Measurements from ENCODE around the gene ADAMTS16. TPM values are rescaled to one million over a fixed set of nuclear protein-coding genes. Genes with fewer than 3 reads are reported as not detected.

Gene ADAMTS16
- polyA plus RNA-seq, 4 donors = 43.5 to 84.3 (median 72.6) TPM

DNA sequence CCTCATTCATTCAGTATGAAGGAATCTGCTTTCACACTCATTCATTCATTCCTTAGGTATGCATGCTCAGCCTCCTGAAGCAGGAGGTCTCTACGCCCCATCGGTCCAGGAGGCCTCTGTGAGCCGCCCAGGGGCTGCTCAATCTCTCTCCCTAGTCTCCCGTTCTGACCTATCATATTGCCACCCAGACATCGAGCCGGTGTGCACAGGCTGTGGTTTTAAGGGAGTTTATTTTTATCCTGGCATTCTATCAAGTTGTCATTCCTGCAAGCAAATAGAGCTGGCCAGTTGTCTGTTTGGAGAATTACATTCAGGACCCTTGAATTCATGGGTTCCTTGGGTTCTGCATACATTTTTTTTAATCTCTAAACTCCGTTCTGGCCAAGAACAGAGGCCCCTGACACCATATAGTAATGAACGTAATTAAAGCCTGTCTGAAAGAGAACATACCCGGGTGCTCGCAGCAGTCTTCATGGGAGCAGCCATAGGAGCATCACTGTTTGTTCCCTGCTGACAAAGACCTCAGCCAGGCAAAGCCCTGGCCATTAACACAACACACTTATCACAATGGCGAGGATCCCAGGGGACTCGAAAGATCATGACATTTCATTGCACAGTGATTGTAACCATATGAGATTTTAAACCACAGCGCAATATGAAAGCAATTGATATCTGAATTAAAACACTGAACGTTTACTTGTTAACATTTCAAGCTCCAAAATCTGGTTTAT lies 80.9 kb downstream of the ADAMTS16 start:
- no peak for DNase-seq (ENCODE audit: low read depth in 4 of 4, low spot score in 3 of 4)

DNA sequence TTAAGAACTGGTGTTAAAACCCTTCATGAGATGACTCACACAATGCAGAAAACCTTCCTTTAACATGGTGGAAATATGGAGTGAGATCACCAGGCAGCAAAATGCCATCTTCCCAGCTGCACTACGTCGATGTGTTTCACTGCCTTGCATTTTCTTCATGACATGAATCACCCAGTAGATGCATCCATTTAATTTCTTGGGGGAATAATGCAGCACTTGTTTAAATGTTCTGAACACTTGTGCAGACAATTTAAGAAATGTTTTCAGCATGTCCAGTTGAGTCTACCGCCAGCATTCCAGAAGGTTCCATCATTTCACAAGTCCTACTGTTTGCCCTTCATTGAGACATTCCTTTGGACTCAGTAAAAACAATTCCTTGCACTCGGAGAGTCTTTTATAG lies 81.6 kb downstream of the ADAMTS16 start:
- DNase-seq (ENCODE audit: low read depth in 4 of 4, low spot score in 3 of 4) = no peak

DNA sequence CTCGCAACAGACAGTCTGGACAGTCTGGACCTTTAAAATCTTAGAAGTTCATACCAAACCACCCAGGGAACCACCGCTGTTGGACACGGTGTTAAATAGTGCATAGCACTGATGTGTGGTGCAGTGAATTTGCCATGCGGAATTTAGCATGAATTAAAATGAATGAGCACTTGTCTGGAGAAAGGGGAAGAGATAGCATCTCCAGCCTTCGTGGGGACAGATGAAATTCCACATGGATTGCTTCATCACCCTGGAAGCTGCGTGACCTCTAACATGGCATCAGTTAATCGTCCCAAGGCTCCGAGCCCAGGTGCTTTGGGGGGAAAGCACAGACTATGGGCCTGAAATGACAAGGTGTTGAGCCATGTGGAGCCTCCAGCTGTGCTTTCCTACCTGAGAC lies 91.4 kb downstream of the ADAMTS16 start:
- no peak for DNase-seq (ENCODE audit: low read depth in 4 of 4, low spot score in 3 of 4)

DNA sequence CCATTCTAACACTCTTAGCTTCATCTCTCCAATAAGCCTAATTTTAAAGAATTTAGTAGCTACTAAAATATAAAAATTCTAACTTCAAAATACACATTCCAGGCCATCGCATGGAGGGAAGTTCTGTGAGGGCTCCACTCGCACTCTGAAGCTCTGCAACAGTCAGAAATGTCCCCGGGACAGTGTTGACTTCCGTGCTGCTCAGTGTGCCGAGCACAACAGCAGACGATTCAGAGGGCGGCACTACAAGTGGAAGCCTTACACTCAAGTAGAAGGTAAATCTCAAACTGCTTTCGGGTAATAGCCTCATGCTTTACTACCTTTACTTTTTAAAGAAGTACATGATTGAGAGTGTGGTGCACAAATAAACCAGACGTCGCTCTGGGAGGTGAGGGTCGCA lies 94.8 kb downstream of the ADAMTS16 start:
- DNase-seq (ENCODE audit: low read depth in 4 of 4, low spot score in 3 of 4) = no peak

DNA sequence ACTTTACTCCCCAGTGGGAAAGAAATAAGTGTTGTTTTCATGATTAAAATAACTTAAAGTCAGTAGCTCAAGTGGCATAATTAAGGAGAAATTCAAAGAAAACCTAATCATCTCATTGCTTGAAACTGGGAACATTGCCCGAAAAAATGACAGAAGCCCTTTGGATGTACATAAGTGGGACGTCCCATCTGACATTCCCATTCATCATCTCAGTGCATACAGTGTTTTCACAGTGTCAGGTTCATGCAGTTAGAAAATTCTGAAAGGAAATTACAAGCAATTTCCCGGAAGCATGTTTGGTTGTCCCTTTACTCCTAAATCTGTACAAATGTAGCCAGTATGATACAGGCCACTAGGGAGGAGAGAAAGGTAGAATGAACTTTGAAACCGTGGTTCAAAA lies 95.6 kb downstream of the ADAMTS16 start:
- no peak for DNase-seq (ENCODE audit: low read depth in 4 of 4, low spot score in 3 of 4)

DNA sequence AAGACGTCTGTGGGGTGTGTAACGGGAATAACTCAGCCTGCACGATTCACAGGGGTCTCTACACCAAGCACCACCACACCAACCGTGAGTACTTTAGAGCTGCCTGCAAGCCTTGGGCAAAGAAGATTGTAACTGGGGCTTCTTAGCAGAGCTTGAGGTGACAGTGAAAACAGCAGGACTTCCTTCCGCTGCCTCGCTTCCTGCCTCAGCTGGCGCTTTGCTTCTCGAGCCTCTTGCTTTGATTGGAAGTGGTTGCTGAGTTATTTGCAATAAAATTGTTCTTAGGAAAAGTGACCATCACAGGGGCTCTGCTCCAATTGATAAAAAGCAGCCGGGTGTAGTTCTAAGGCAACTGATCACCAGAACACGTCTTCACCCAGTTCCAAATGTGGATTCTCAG lies 99.1 kb downstream of the ADAMTS16 start:
- DNase-seq (ENCODE audit: low read depth in 4 of 4, low spot score in 3 of 4) = no peak

DNA sequence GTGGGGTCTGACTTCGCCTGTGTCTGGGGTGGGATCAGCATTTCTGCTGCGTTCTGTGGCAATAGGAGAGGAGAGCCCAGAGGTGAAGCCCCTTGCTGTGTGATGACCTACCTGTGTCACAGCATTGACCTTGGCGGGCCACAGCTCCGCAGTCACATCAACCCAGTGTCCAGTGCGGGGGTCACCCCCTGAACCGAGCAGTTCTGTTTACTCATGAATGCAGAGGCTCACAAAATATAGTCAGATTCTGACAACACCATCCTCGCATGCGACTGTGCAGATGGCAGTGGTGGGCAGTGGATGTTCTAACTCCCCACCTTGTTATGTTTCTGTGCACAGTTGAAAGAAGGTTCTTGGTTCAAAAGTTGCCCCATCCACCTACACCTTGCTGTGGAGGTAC lies 100.1 kb downstream of the ADAMTS16 start:
- DNase-seq (ENCODE audit: low read depth in 4 of 4, low spot score in 3 of 4) = no peak

GRCh38 chr5:5242056-5242455 lies 101.9 kb downstream of the ADAMTS16 start:
- DNase-seq (ENCODE audit: low read depth in 4 of 4, low spot score in 3 of 4) = no peak

DNA sequence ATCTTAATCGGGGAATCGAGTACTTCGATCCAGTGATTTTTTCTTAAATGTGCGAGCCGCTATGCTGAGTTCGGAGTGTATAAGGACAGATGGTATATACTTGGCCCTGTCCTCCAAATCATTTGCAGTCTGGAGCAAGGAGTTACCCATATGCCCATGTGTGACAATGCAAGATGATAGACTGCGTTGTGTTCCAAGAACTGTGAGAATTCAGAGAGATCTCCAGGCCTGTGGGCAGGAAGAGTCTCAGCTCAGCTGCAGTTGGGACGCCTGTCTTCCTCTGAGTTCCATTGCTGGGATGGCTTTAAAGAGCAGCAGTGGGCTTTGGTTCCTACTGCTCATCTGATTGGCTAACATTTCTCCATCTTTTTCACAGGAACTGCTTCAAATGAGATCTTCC lies 106.6 kb downstream of the ADAMTS16 start:
- no peak for DNase-seq (ENCODE audit: low read depth in 4 of 4, low spot score in 3 of 4)

- no peak for DNase-seq (ENCODE audit: low read depth in 4 of 4, low spot score in 3 of 4)
Measured at GRCh38 chr5:5250758-5251157, 110.6 kb downstream of the ADAMTS16 start.

DNA sequence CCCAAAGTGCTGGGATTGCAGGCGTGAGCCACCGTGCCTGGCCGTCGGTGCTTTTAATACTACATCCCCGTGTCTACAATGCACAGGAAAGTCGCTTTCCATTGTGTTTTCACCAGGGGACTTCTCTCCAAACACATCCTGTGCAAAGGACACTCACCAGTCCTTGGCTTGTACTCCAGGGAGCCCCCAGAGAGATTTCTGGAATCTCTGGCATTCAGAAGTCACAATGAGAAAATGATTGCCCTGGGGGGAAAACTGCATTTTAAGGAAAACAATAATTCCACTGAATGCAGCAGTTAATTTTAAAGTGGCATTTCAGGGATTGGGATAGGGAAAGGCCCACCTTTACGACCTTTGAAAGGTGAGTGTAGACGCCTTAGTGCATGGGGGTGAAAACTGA lies 112.0 kb downstream of the ADAMTS16 start:
- no peak for DNase-seq (ENCODE audit: low read depth in 4 of 4, low spot score in 3 of 4)

GRCh38 chr5:5257353-5257752 lies 117.2 kb downstream of the ADAMTS16 start:
- DNase-seq (ENCODE audit: low read depth in 4 of 4, low spot score in 3 of 4) = no peak

DNA sequence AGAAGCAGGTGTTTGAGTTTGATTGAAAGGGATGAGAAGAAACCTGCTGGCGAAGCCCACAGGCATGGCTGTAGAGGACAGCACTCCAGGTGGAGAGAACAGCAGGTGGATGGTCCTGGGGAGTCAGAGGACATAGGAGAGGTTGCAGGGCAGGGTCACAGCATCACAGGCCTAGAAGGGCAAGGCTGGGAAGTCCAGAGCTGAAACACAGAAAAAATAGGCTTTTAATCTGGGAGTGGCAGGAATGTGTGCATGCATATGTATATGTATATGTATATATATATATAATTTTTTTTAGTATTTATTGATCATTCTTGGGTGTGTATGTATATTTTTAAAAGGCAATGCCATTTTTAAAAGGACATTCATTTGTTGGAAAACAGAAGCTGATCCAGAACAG lies 118.4 kb downstream of the ADAMTS16 start:
- no peak for DNase-seq (ENCODE audit: low read depth in 4 of 4, low spot score in 3 of 4)

- no peak for DNase-seq (ENCODE audit: low read depth in 4 of 4, low spot score in 3 of 4)
Measured at GRCh38 chr5:5264727-5265126, 124.6 kb downstream of the ADAMTS16 start.

GRCh38 chr5:5266297-5266696 lies 126.2 kb downstream of the ADAMTS16 start:
- DNase-seq (ENCODE audit: low read depth in 4 of 4, low spot score in 3 of 4) = no peak

GRCh38 chr5:5270161-5270560 lies 130.0 kb downstream of the ADAMTS16 start:
- no peak for DNase-seq (ENCODE audit: low read depth in 4 of 4, low spot score in 3 of 4)

DNA sequence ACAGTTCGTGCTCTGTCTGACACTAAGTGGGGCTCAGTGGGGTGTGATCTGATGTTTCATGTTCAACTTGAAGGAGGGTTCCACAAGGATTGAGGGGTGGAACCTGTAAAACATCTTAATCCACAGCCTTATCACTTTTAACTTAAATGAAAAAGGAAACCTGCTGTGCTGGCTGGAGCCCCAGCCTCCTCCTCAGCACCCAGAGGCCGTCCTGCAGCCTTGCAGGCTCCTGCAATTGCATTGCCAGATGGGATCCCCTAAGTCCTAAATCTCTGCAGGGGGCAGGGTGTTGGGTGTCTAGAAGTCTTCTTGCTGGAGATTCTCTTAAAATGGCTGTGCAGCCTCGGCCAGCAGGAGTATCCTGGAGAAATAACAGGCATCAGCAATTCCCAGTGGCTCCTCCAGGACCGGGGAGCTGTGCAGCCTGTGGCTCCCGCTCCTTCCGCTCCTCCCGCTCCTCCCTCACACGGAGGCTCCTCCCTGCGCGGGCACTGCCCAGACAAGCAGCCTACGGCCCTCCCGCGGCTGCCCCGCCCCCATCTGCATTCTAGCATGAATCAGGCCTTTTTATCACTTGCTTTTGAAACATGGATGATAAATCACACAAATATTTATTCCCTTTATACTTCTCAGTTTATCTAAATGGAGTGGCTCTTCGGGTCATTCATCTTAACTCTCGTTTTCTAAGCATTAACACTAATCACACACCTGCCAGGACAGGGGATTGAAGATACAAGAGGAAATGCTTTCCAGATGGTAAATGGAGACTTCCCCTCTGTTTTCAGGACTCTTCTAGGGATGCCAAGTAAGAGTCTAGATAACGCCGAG lies 131.0 kb downstream of the ADAMTS16 start:
- DNase-seq (ENCODE audit: low read depth in 4 of 4, low spot score in 3 of 4) = peak in 3 of 4 donors; percentile 16 to 32 (median 32)

DNA sequence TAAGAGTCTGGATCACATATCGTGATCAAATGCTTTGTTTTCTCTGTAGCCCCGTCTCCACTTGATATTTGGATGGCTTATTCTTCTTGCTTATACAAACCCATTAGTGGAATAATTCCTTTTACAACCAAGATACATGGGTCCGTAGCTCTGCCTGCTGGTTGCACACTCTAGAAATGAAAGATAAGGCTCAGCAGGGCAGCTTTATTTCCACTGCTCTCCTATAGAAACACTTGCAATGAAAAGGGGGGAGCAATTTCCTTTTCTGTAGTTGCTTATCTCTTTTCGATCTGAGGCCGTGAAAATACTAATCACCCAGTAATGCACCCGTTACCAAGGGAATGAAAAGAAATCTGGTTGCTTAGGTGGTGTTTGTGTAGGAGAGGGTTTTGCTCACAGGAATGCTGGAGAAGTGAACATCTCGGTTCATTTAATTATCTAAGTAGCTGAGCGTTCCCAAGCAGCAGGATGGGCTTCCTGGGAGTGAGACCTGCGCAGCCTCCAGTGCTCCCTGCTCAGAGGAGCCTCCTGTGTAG lies 131.7 kb downstream of the ADAMTS16 start:
- no peak for DNase-seq (ENCODE audit: low read depth in 4 of 4, low spot score in 3 of 4)

DNA sequence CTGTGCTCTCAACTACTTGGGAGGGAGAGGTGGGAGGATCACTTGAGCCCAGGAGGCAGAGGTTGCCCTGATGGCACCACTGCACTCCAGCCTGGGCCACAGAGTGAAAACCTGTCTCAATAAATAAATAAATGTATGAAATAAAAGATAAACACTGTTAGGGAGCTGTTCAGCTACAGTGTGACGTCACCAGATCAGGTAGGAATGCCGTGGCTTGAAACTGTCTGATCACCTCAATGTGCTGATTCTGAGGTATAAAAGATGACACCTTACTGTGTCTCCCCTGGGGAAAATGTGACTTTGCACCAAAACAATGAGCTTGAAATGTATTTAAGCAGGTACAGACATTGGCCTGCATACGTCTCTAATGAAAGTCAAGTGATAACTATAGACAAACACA lies 133.3 kb downstream of the ADAMTS16 start:
- no peak for DNase-seq (ENCODE audit: low read depth in 4 of 4, low spot score in 3 of 4)

GRCh38 chr5:5273976-5274375 lies 133.8 kb downstream of the ADAMTS16 start:
- no peak for DNase-seq (ENCODE audit: low read depth in 4 of 4, low spot score in 3 of 4)

DNA sequence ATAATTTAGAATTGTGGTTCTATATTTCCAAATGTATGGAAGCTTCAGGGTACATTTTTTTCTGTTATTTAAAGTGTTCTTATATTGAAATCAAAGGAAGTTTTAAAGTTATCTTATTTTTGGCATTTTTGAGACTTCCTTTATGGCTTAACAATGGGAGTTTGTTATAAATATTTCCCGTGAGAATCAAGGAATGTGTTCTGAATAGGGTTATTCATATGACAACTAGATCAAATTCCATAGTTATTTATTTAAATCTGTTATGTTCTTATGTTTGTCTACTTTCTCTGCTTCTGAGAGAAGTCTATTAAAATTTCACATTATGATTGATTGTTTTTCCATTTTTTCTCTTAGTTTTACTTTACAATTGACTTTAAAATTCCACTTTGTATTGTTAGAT lies 135.1 kb downstream of the ADAMTS16 start:
- DNase-seq (ENCODE audit: low read depth in 4 of 4, low spot score in 3 of 4) = no peak

DNA sequence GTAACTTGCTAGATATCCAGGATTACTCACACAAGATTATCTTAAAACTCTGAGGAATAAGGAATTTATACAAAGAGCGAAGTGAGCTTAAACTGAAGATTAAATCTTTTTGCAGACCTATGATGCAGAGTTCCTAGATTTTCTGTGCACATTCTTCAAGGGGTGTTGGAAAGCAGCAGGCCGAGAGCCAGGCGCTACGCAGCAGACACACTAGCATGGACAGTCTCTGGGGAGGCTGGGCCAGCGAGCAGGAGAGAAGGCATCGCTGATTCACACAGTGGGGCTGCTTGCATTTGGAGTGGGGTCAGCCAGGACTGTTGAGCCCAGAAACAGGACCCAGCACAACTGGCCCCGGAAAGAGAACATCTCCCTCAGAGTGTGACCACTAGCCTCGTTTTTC lies 136.3 kb downstream of the ADAMTS16 start:
- no peak for DNase-seq (ENCODE audit: low read depth in 4 of 4, low spot score in 3 of 4)
